Measurements from ENCODE around the gene INTS1.

- no peak for TF ChIP-seq RAD21 (IDR thresholded peaks at IDR 0.05; ENCODE audit: low read depth)
- TF ChIP-seq TEAD4 (IDR thresholded peaks at IDR 0.05) = no peak
- TF ChIP-seq TAF1 (IDR thresholded peaks at IDR 0.05; ENCODE audit: low read depth) = no peak
- no peak for TF ChIP-seq CREB1 (IDR thresholded peaks at IDR 0.05; ENCODE audit: low read depth)
- TF ChIP-seq CEBPB (IDR thresholded peaks at IDR 0.05) = no peak
- TF ChIP-seq, protein P1, sequence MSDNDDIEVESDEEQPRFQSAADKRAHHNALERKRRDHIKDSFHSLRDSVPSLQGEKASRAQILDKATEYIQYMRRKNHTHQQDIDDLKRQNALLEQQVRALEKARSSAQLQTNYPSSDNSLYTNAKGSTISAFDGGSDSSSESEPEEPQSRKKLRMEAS (IDR thresholded peaks at IDR 0.05) = no peak
- no peak for TF ChIP-seq EP300 (IDR thresholded peaks at IDR 0.05; ENCODE audit: borderline replicate concordance)
- TF ChIP-seq YY1 (IDR thresholded peaks at IDR 0.05; ENCODE audit: low read depth) = no peak
- TF ChIP-seq TCF12 (IDR thresholded peaks at IDR 0.05; ENCODE audit: low read depth) = no peak
- TF ChIP-seq, protein P2, sequence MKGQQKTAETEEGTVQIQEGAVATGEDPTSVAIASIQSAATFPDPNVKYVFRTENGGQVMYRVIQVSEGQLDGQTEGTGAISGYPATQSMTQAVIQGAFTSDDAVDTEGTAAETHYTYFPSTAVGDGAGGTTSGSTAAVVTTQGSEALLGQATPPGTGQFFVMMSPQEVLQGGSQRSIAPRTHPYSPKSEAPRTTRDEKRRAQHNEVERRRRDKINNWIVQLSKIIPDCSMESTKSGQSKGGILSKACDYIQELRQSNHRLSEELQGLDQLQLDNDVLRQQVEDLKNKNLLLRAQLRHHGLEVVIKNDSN (IDR thresholded peaks at IDR 0.05) = no peak
- TF ChIP-seq EGR1 (IDR thresholded peaks at IDR 0.05) = no peak
- no peak for TF ChIP-seq FOXM1 (IDR thresholded peaks at IDR 0.05; ENCODE audit: borderline replicate concordance, low read depth)
- TF ChIP-seq, protein P3, sequence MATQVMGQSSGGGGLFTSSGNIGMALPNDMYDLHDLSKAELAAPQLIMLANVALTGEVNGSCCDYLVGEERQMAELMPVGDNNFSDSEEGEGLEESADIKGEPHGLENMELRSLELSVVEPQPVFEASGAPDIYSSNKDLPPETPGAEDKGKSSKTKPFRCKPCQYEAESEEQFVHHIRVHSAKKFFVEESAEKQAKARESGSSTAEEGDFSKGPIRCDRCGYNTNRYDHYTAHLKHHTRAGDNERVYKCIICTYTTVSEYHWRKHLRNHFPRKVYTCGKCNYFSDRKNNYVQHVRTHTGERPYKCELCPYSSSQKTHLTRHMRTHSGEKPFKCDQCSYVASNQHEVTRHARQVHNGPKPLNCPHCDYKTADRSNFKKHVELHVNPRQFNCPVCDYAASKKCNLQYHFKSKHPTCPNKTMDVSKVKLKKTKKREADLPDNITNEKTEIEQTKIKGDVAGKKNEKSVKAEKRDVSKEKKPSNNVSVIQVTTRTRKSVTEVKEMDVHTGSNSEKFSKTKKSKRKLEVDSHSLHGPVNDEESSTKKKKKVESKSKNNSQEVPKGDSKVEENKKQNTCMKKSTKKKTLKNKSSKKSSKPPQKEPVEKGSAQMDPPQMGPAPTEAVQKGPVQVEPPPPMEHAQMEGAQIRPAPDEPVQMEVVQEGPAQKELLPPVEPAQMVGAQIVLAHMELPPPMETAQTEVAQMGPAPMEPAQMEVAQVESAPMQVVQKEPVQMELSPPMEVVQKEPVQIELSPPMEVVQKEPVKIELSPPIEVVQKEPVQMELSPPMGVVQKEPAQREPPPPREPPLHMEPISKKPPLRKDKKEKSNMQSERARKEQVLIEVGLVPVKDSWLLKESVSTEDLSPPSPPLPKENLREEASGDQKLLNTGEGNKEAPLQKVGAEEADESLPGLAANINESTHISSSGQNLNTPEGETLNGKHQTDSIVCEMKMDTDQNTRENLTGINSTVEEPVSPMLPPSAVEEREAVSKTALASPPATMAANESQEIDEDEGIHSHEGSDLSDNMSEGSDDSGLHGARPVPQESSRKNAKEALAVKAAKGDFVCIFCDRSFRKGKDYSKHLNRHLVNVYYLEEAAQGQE (IDR thresholded peaks at IDR 0.05; ENCODE audit: low read depth) = no peak
These were observed 61.6 kb downstream of the INTS1 start for GRCh38 chr7:1442355-1443124.
